AG09319 (cell line): ENCODE measurements around the gene CD58.

Experiments
- DNase-seq: peaks from one replicate; pipeline ENCODE4 v3.0.0-alpha.2; 2010; ENCODE audit warnings: low read depth; ENCODE audit errors: extremely low read depth
- CTCF ChIP-seq: IDR thresholded peaks from 2 replicates; pipeline ENCODE4 v1.5.1; 2011; ENCODE audit warnings: low read depth, mild to moderate bottlenecking, inconsistent platforms, low read length, moderate library complexity

The CD58 gene

GRCh38 chr1:116465477-116465844 lies 105.4 kb downstream of the CD58 start:
- no peak for TF ChIP-seq CTCF
- no peak for DNase-seq
